ENCODE results near the gene FSTL3. TPM values are rescaled to one million over a fixed set of nuclear protein-coding genes. Genes with fewer than 3 reads are reported as not detected.

FSTL3 gene
- total RNA-seq, 1 experiment from 2014 or later: 6.8 TPM

GRCh38 chr19:658916-659839 lies 17.0 kb upstream of the FSTL3 start:
- H2BK12ac ChIP-seq (ENCODE audit: insufficient read length, low read depth, low read length): no peak overlapping the region
- Mint-ChIP-seq H3K4me3 (peak overlapping the region; percentile 26 to 40; a peak in 4 of 5 replicates), H3K27me3 (ENCODE audit: low read depth) (no peaks in the 10 kb centered on the region; the same call in 1 of the 2 replicates), H3K9me3 (peaks cover 0 to under 1% of the 10 kb centered on the region in 2 experiments; a peak in 3 of 5 replicates), H3K27ac (peak overlapping the region in 2 of 3 experiments; percentile 48 to 93; a peak in 3 of 7 replicates), H3K36me3 (ENCODE audit: insufficient read depth in 1 of 3, low read depth in 3 of 3) (peaks cover 3 to 8% (median 7%) of the 10 kb centered on the region in 3 experiments; a peak in 5 of 7 replicates), H3K4me1 (peaks cover 13 to 18% of the 10 kb centered on the region in 2 experiments)
- H2AFZ ChIP-seq (ENCODE audit: low read length): no peak overlapping the region
- H3K27ac ChIP-seq (ENCODE audit: insufficient read length, low read depth, low read length): no peak overlapping the region
- H3K18ac ChIP-seq (ENCODE audit: insufficient read length, low read depth, low read length): no peak overlapping the region
- H3K4ac ChIP-seq (ENCODE audit: low read depth, low read length): no peak overlapping the region
- no peak overlapping the region for H4K8ac ChIP-seq (replicated peaks; ENCODE audit: insufficient read length, low read depth, low read length)
- H3K9ac ChIP-seq (ENCODE audit: extremely low read depth, insufficient read length, low read length): no peak overlapping the region
- H3K4me2 ChIP-seq (ENCODE audit: insufficient read depth, insufficient read length, low read length): no peak overlapping the region
- H2BK120ac ChIP-seq (ENCODE audit: low read depth, low read length, poor library complexity, severe bottlenecking): no peak overlapping the region
- H3K79me2 ChIP-seq (ENCODE audit: insufficient read depth, low read length): peaks cover 73% of the 10 kb centered on the region
- peaks cover 7% of the 10 kb centered on the region for H3K23me2 ChIP-seq (ENCODE audit: insufficient read length, low read depth, low read length, poor library complexity, severe bottlenecking)
- H2BK15ac ChIP-seq (ENCODE audit: low read depth, low read length): no peak overlapping the region
- H3T11ph ChIP-seq (ENCODE audit: low read length): no peak overlapping the region
- no peaks in the 10 kb centered on the region for H3K9me3 ChIP-seq (ENCODE audit: control insufficient read depth, low read depth, low read length)
- no peak for DNase-seq
- H3K23ac ChIP-seq (ENCODE audit: insufficient read length, low read depth, low read length): no peak overlapping the region
- H2AK5ac ChIP-seq (ENCODE audit: insufficient read length, low read length): no peak overlapping the region
- H3K27me3 ChIP-seq (ENCODE audit: insufficient read depth, low read length): no peaks in the 10 kb centered on the region
- H3K79me1 ChIP-seq (ENCODE audit: insufficient read depth, low read depth, low read length, poor library complexity, severe bottlenecking): peaks cover 5% of the 10 kb centered on the region
- no peak overlapping the region for H4K91ac ChIP-seq (ENCODE audit: insufficient read length, low read depth, low read length)
- no peak overlapping the region for H3K56ac ChIP-seq (ENCODE audit: insufficient read length, low read depth, low read length)
- WGBS (ENCODE audit: extremely low coverage, insufficient read length, low lambda C conversion rate): no CpG with 5 or more reads among the region's 50 CpGs
- TF ChIP-seq, protein P1, sequence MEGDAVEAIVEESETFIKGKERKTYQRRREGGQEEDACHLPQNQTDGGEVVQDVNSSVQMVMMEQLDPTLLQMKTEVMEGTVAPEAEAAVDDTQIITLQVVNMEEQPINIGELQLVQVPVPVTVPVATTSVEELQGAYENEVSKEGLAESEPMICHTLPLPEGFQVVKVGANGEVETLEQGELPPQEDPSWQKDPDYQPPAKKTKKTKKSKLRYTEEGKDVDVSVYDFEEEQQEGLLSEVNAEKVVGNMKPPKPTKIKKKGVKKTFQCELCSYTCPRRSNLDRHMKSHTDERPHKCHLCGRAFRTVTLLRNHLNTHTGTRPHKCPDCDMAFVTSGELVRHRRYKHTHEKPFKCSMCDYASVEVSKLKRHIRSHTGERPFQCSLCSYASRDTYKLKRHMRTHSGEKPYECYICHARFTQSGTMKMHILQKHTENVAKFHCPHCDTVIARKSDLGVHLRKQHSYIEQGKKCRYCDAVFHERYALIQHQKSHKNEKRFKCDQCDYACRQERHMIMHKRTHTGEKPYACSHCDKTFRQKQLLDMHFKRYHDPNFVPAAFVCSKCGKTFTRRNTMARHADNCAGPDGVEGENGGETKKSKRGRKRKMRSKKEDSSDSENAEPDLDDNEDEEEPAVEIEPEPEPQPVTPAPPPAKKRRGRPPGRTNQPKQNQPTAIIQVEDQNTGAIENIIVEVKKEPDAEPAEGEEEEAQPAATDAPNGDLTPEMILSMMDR (conservative IDR thresholded peaks at IDR 0.05): no peak
- peaks cover 15% of the 10 kb centered on the region for H4K20me1 ChIP-seq (ENCODE audit: control insufficient read depth, insufficient read depth, insufficient read length)
- no peaks in the 10 kb centered on the region; the same call in 1 of the 2 replicates for H3K4me1 ChIP-seq (ENCODE audit: insufficient read depth, low read length)
- H4K5ac ChIP-seq (ENCODE audit: insufficient read length, low read depth, low read length): no peak overlapping the region
- no peak overlapping the region; the same call in 1 of the 2 replicates for H3K14ac ChIP-seq (ENCODE audit: insufficient read depth, low read length)
- H2BK5ac ChIP-seq (ENCODE audit: insufficient read length, low read length): no peak overlapping the region
- H2BK20ac ChIP-seq (ENCODE audit: low read depth, low read length, poor library complexity, severe bottlenecking): no peak overlapping the region

All from H9 (cell line).